LHCN-M2 (cell line): Measurements from ENCODE around the gene PCDHB9. TPM values are rescaled to one million over a fixed set of nuclear protein-coding genes. Genes with fewer than 3 reads are reported as not detected.
"Not testable (repeated sequence)": the region's sequence is repeated elsewhere in the genome, so short reads cannot be mapped to it uniquely, and the experiment has no call there.

Source experiments
- DNase-seq: peaks from one replicate; pipeline ENCODE4 v3.0.0-alpha.2; 2012; ENCODE audit warnings: low read depth
- total RNA-seq: library from RNA; depleted of rRNA; stranded (reverse); fragments of >200 nt; gene quantifications from 2 replicates; pipeline ENCODE4 v1.2.3, GENCODE V29; 2014; rRNA removed

Gene PCDHB9
- total RNA-seq, 1 experiment from 2014 or later: 2.8 TPM

- DNase-seq: not testable (repeated sequence)
Observed at GRCh38 chr5:141235922-141236321, 49.0 kb downstream of the PCDHB9 start.

- DNase-seq: no peak
Observed at GRCh38 chr5:141236516-141237313, 49.8 kb downstream of the PCDHB9 start.

Other genes starting within 250 kb of the PCDHB9 start
- gene PCDHAC2, start 220.7 kb upstream of the PCDHB9 start, total RNA-seq: 0.06 and 0.23 TPM in 2 replicates
- gene PCDHB1, start 135.8 kb upstream of the PCDHB9 start, total RNA-seq: not detected in 2 replicates
- gene PCDHB2, start 92.5 kb upstream of the PCDHB9 start, total RNA-seq: 10.7 and 13.4 TPM in 2 replicates
- gene PCDHB3, start 86.7 kb upstream of the PCDHB9 start, total RNA-seq: 2.0 and 2.4 TPM in 2 replicates
- gene PCDHB4, start 65.3 kb upstream of the PCDHB9 start, total RNA-seq: 1.8 and 1.9 TPM in 2 replicates
- 0.63 and 1.1 TPM in 2 replicates for gene PCDHB5, start 52.0 kb upstream of the PCDHB9 start, total RNA-seq
- gene PCDHB6, start 37.1 kb upstream of the PCDHB9 start, total RNA-seq: 0.34 and 0.38 TPM in 2 replicates
- 2.0 and 3.4 TPM in 2 replicates for gene PCDHB7, start 14.5 kb upstream of the PCDHB9 start, total RNA-seq
- 9.6 and 12.3 TPM in 2 replicates for gene PCDHB8, start 9.4 kb upstream of the PCDHB9 start, total RNA-seq
- 10.4 and 12.2 TPM in 2 replicates for gene PCDHB16, start 4.8 kb upstream of the PCDHB9 start, total RNA-seq
- gene PCDHB10, start 5.2 kb downstream of the PCDHB9 start, total RNA-seq: 2.4 and 2.8 TPM in 2 replicates
- 0.77 and 1.5 TPM in 2 replicates for gene PCDHB11, start 12.5 kb downstream of the PCDHB9 start, total RNA-seq
- gene PCDHB12, start 21.6 kb downstream of the PCDHB9 start, total RNA-seq: 3.1 and 3.6 TPM in 2 replicates
- 3.5 and 5.1 TPM in 2 replicates for gene PCDHB13, start 26.8 kb downstream of the PCDHB9 start, total RNA-seq
- 4.3 and 4.9 TPM in 2 replicates for gene PCDHB14, start 36.2 kb downstream of the PCDHB9 start, total RNA-seq
- gene PCDHB15, start 58.2 kb downstream of the PCDHB9 start, total RNA-seq: 3.8 TPM in 2 replicates
- 0.17 TPM in 1 of 2 replicates, not detected in the other for gene SLC25A2, start 116.9 kb downstream of the PCDHB9 start, total RNA-seq
- gene TAF7, start 133.6 kb downstream of the PCDHB9 start, total RNA-seq: 65.1 and 67.6 TPM in 2 replicates
- 5.3 and 7.1 TPM in 2 replicates for gene PCDHGA1, start 143.4 kb downstream of the PCDHB9 start, total RNA-seq
- gene PCDHGA2, start 151.6 kb downstream of the PCDHB9 start, total RNA-seq: 0.90 and 1.1 TPM in 2 replicates
- gene PCDHGA3, start 156.7 kb downstream of the PCDHB9 start, total RNA-seq: 0.57 TPM in 1 of 2 replicates, not detected in the other
- 6.8 and 8.1 TPM in 2 replicates for gene PCDHGB1, start 162.9 kb downstream of the PCDHB9 start, total RNA-seq
- gene PCDHGA4, start 167.9 kb downstream of the PCDHB9 start, total RNA-seq: 3.9 and 4.4 TPM in 2 replicates
- gene PCDHGB2, start 172.8 kb downstream of the PCDHB9 start, total RNA-seq: 9.0 and 12.5 TPM in 2 replicates
- gene PCDHGA5, start 177.0 kb downstream of the PCDHB9 start, total RNA-seq: 0.98 and 1.5 TPM in 2 replicates
- 1.4 and 1.6 TPM in 2 replicates for gene PCDHGB3, start 183.1 kb downstream of the PCDHB9 start, total RNA-seq
- 0.77 and 0.98 TPM in 2 replicates for gene PCDHGA6, start 186.7 kb downstream of the PCDHB9 start, total RNA-seq
- 0.57 and 0.77 TPM in 2 replicates for gene PCDHGA7, start 195.6 kb downstream of the PCDHB9 start, total RNA-seq
- 0.69 and 0.71 TPM in 2 replicates for gene PCDHGB4, start 200.5 kb downstream of the PCDHB9 start, total RNA-seq
- gene PCDHGA8, start 205.5 kb downstream of the PCDHB9 start, total RNA-seq: 0.26 and 0.75 TPM in 2 replicates
- gene PCDHGB5, start 210.8 kb downstream of the PCDHB9 start, total RNA-seq: 0.52 and 2.1 TPM in 2 replicates
- 0.64 and 0.75 TPM in 2 replicates for gene PCDHGA9, start 215.6 kb downstream of the PCDHB9 start, total RNA-seq
- 0.32 and 0.40 TPM in 2 replicates for gene PCDHGB6, start 220.9 kb downstream of the PCDHB9 start, total RNA-seq
- gene PCDHGA10, start 225.8 kb downstream of the PCDHB9 start, total RNA-seq: 17.4 and 21.4 TPM in 2 replicates
- gene PCDHGB7, start 230.5 kb downstream of the PCDHB9 start, total RNA-seq: 0.52 and 0.83 TPM in 2 replicates
- 0.64 and 0.75 TPM in 2 replicates for gene PCDHGA11, start 233.9 kb downstream of the PCDHB9 start, total RNA-seq
- 6.1 and 6.9 TPM in 2 replicates for gene PCDHGA12, start 243.3 kb downstream of the PCDHB9 start, total RNA-seq